Activated T-helper 1 cell treated with anti-CD3 and anti-CD28 coated beads, Interleukin-12 subunit alpha, Interleukin-12 subunit beta, Interleukin-2, Interleukin-4 antibody, amounts not matched to agents 30 ng/mL and 10 ng/mL and 1 ng/mL, durations not matched to agents 14 hours and 24 hours and 36 hours (primary cell): ENCODE results near the gene IDH2. TPM values are rescaled to one million over a fixed set of nuclear protein-coding genes. Genes with fewer than 3 reads are reported as not detected.

Source experiments
- DNase-seq: peaks from one replicate; pipeline ENCODE4 v3.0.0; 2021; ENCODE audit warnings: low spot score
- H3K27ac Mint-ChIP-seq: one replicate; pipeline ENCODE4 v1.8.0; 2021; ENCODE audit warnings: mild to moderate bottlenecking, mixed read lengths
- H3K27me3 Mint-ChIP-seq: one replicate; pipeline ENCODE4 v1.8.0; 2022; ENCODE audit warnings: mild to moderate bottlenecking, moderate library complexity, mixed read lengths; ENCODE audit not compliant: insufficient read depth
- H3K36me3 Mint-ChIP-seq: one replicate; pipeline ENCODE4 v1.8.0; 2021; ENCODE audit warnings: low read depth, mixed read lengths
- H3K4me1 Mint-ChIP-seq: one replicate; pipeline ENCODE4 v1.8.0; 2021; ENCODE audit warnings: low read depth, mixed read lengths
- H3K4me3 Mint-ChIP-seq: one replicate; pipeline ENCODE4 v1.8.0; 2021; ENCODE audit warnings: mild to moderate bottlenecking, moderate library complexity, mixed read lengths
- H3K9me3 Mint-ChIP-seq: one replicate; pipeline ENCODE4 v1.8.0; 2021; ENCODE audit warnings: mixed read lengths
- intact Hi-C: fragments of 100-400 bp; cut with micrococcal nuclease; formaldehyde crosslinking; loops from one replicate; pipeline ENCODE4 v1.15.1; 2024
- total RNA-seq: library from RNA; stranded (reverse); gene quantifications from 2 replicates; pipeline ENCODE4 v1.2.3, GENCODE V29; 2022

The IDH2 gene
- total RNA-seq, 1 donor from 2014 or later: 94.1 TPM

- H3K36me3 Mint-ChIP-seq: no peaks in the 10 kb centered on the region
- DNase-seq: no peak
- H3K27me3 Mint-ChIP-seq: no peaks in the 10 kb centered on the region
- no peaks in the 10 kb centered on the region for H3K9me3 Mint-ChIP-seq
- H3K4me3 Mint-ChIP-seq: no peak overlapping the region
- intact Hi-C loops: no loop called here
- H3K27ac Mint-ChIP-seq: no peak overlapping the region
- no peaks in the 10 kb centered on the region for H3K4me1 Mint-ChIP-seq
Observed at GRCh38 chr15:90051874-90052273, 50.4 kb downstream of the IDH2 start.

- Mint-ChIP-seq H3K27me3 (no peaks in the 10 kb centered on the region), H3K36me3 (no peaks in the 10 kb centered on the region), H3K27ac (no peak overlapping the region), H3K9me3 (no peaks in the 10 kb centered on the region), H3K4me1 (peaks cover 6% of the 10 kb centered on the region), H3K4me3 (no peak overlapping the region)
- intact Hi-C loops: no loop called here
- DNase-seq: no peak
Observed at GRCh38 chr15:90049666-90050604, 52.3 kb downstream of the IDH2 start.

- H3K36me3 Mint-ChIP-seq: no peaks in the 10 kb centered on the region
- no peaks in the 10 kb centered on the region for H3K27me3 Mint-ChIP-seq
- H3K27ac Mint-ChIP-seq: no peak overlapping the region
- no peaks in the 10 kb centered on the region for H3K9me3 Mint-ChIP-seq
- intact Hi-C loops: no loop called here
- H3K4me1 Mint-ChIP-seq: peaks cover 6% of the 10 kb centered on the region
- no peak overlapping the region for H3K4me3 Mint-ChIP-seq
- DNase-seq: no peak
Observed at GRCh38 chr15:90049030-90049429, 53.2 kb downstream of the IDH2 start.

- Mint-ChIP-seq H3K27ac (no peak overlapping the region), H3K27me3 (no peaks in the 10 kb centered on the region), H3K4me1 (peaks cover 6% of the 10 kb centered on the region), H3K36me3 (no peaks in the 10 kb centered on the region), H3K4me3 (no peak overlapping the region), H3K9me3 (no peaks in the 10 kb centered on the region)
- no peak for DNase-seq
- intact Hi-C loops: no loop called here
Observed at GRCh38 chr15:90047956-90048575, 54.2 kb downstream of the IDH2 start.

- DNase-seq: no peak
- no peaks in the 10 kb centered on the region for H3K27me3 Mint-ChIP-seq
- no peak overlapping the region for H3K27ac Mint-ChIP-seq
- no peaks in the 10 kb centered on the region for H3K9me3 Mint-ChIP-seq
- intact Hi-C loops: no loop called here
- peaks cover 6% of the 10 kb centered on the region for H3K4me1 Mint-ChIP-seq
- H3K4me3 Mint-ChIP-seq: no peak overlapping the region
- no peaks in the 10 kb centered on the region for H3K36me3 Mint-ChIP-seq
Observed at GRCh38 chr15:90046911-90047392, 55.3 kb downstream of the IDH2 start.

GRCh38 chr15:90046289-90046688 lies 56.0 kb downstream of the IDH2 start:
- intact Hi-C loops: no loop called here

GRCh38 chr15:90044916-90045371 lies 57.3 kb downstream of the IDH2 start:
- H3K4me1 Mint-ChIP-seq: peaks cover 20% of the 10 kb centered on the region
- no peaks in the 10 kb centered on the region for H3K36me3 Mint-ChIP-seq
- peak overlapping the region; percentile 27 for H3K27ac Mint-ChIP-seq
- H3K9me3 Mint-ChIP-seq: no peaks in the 10 kb centered on the region
- DNase-seq: no peak
- H3K4me3 Mint-ChIP-seq: no peak overlapping the region
- intact Hi-C loops: no loop called here
- H3K27me3 Mint-ChIP-seq: no peaks in the 10 kb centered on the region

More at GRCh38 chr15:90046289-90046688, 56.0 kb downstream of the IDH2 start:
- Mint-ChIP-seq H3K27ac (no peak overlapping the region), H3K4me3 (no peak overlapping the region), H3K4me1 (peaks cover 6% of the 10 kb centered on the region), H3K36me3 (no peaks in the 10 kb centered on the region), H3K9me3 (no peaks in the 10 kb centered on the region), H3K27me3 (no peaks in the 10 kb centered on the region)
- DNase-seq: no peak

- no peak for DNase-seq
- Mint-ChIP-seq H3K27me3 (no peaks in the 10 kb centered on the region), H3K9me3 (no peaks in the 10 kb centered on the region), H3K4me1 (peaks cover 27% of the 10 kb centered on the region), H3K36me3 (no peaks in the 10 kb centered on the region), H3K4me3 (no peak overlapping the region), H3K27ac (no peak overlapping the region)
- intact Hi-C loops: no loop called here
Observed at GRCh38 chr15:90044191-90044590, 58.1 kb downstream of the IDH2 start.

- intact Hi-C loops: no loop called here
- no peaks in the 10 kb centered on the region for H3K36me3 Mint-ChIP-seq
- no peaks in the 10 kb centered on the region for H3K9me3 Mint-ChIP-seq
- no peak for DNase-seq
- H3K27me3 Mint-ChIP-seq: no peaks in the 10 kb centered on the region
- H3K4me3 Mint-ChIP-seq: no peak overlapping the region
- H3K4me1 Mint-ChIP-seq: peaks cover 32% of the 10 kb centered on the region
- H3K27ac Mint-ChIP-seq: no peak overlapping the region
Observed at GRCh38 chr15:90043530-90044010, 58.7 kb downstream of the IDH2 start.

GRCh38 chr15:90042766-90043529 lies 59.3 kb downstream of the IDH2 start:
- peaks cover 38% of the 10 kb centered on the region for H3K4me1 Mint-ChIP-seq
- no peaks in the 10 kb centered on the region for H3K9me3 Mint-ChIP-seq
- intact Hi-C loops: no loop called here
- no peaks in the 10 kb centered on the region for H3K27me3 Mint-ChIP-seq
- DNase-seq: no peak
- H3K36me3 Mint-ChIP-seq: peaks cover 3% of the 10 kb centered on the region
- no peak overlapping the region for H3K27ac Mint-ChIP-seq
- no peak overlapping the region for H3K4me3 Mint-ChIP-seq

GRCh38 chr15:90042356-90042755 lies 59.9 kb downstream of the IDH2 start:
- Mint-ChIP-seq H3K27me3 (no peaks in the 10 kb centered on the region), H3K9me3 (no peaks in the 10 kb centered on the region), H3K4me3 (no peak overlapping the region), H3K27ac (no peak overlapping the region), H3K4me1 (peaks cover 44% of the 10 kb centered on the region), H3K36me3 (peaks cover 3% of the 10 kb centered on the region)
- no peak for DNase-seq
- intact Hi-C loops: no loop called here

- Mint-ChIP-seq H3K9me3 (no peaks in the 10 kb centered on the region), H3K27me3 (no peaks in the 10 kb centered on the region), H3K27ac (no peak overlapping the region), H3K4me3 (no peak overlapping the region), H3K4me1 (peaks cover 52% of the 10 kb centered on the region), H3K36me3 (peaks cover 5% of the 10 kb centered on the region)
- intact Hi-C loops: no loop called here
- no peak for DNase-seq
Observed at GRCh38 chr15:90040618-90041017, 61.6 kb downstream of the IDH2 start.
